ENCODE measurements around the gene GSN.

DNA sequence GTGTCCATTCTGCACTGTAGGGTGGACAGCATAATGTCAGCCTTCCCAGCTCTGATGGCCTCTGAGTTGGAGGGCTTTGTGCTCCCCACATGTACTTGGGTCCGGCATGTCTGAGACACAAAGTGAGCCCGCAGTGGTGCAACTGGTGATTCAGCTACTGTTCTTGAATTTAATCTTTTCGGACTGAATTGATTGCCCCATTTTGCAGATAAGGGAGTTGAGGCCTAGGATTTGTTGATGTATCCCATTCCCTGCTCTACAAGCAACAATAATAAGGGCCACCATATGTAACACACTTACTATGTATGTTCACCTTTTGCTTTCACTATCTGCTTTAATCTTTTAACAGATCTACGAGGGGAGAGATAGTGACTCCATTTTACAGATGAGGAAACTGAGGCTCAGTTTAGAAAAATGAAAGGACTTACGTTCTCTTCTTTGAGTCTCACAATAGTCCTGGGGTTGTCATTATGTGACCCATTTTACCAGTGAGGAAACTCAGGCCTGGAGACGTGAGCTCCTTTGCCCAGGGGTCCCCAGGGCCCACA, 4.5 kb downstream of the GSN start:
- no peak for TF ChIP-seq YY1 (IDR thresholded peaks at IDR 0.05)
- TF ChIP-seq, protein P1, sequence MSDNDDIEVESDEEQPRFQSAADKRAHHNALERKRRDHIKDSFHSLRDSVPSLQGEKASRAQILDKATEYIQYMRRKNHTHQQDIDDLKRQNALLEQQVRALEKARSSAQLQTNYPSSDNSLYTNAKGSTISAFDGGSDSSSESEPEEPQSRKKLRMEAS (IDR thresholded peaks at IDR 0.05), result no peak
- no peak for TF ChIP-seq CTCF (IDR thresholded peaks at IDR 0.05; ENCODE audit: low read depth, low read length, missing input control)
- TF ChIP-seq, protein P2, sequence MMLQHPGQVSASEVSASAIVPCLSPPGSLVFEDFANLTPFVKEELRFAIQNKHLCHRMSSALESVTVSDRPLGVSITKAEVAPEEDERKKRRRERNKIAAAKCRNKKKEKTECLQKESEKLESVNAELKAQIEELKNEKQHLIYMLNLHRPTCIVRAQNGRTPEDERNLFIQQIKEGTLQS (IDR thresholded peaks at IDR 0.05), result no peak
- no peak for TF ChIP-seq HNF4G (IDR thresholded peaks at IDR 0.05)
- TF ChIP-seq HNF4A (conservative IDR thresholded peaks at IDR 0.05), result no peak
- no peak for TF ChIP-seq EGR1 (IDR thresholded peaks at IDR 0.05; ENCODE audit: low read depth in 2 of 2)
- no peak for TF ChIP-seq JUND (IDR thresholded peaks at IDR 0.05)
- no peak for TF ChIP-seq RXRA (IDR thresholded peaks at IDR 0.05)
- no peak for TF ChIP-seq REST (IDR thresholded peaks at IDR 0.05)
- TF ChIP-seq TAF1 (conservative IDR thresholded peaks at IDR 0.05), result no peak
- no peak for TF ChIP-seq GABPA (IDR thresholded peaks at IDR 0.05 in 1 of 2, conservative IDR thresholded peaks at IDR 0.05 in 1 of 2)
- no peak for TF ChIP-seq FOXA1 (IDR thresholded peaks at IDR 0.05)
- TF ChIP-seq ZBTB33 (IDR thresholded peaks at IDR 0.05), result no peak
